ENCODE data around the gene TTLL5.

Gene TTLL5

DNA sequence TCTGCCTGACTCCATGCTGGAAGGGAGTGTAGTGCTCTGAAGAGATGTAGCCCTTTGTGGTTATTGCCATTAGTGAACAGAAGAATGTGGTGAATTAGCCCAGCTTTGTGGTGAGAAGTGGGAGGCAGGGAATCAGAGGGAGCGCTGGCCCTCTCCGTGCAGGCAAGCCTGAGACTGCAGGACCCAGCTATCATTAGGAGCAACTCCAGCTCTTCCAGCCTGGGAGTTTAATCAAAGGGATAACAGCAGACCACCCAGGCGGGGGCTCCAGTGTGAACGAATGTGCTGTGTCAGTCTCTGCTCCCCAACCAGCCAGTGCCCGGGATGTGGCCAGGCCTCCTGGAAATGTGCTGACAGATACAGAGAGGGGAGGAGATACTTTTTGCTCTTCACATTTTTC is 142.7 kb downstream of the TTLL5 start:
- TF ChIP-seq GATA3 (IDR thresholded peaks at IDR 0.05; ENCODE audit: low read depth, low read length) (no peak), GATA2 (IDR thresholded peaks at IDR 0.05; ENCODE audit: low read depth, low read length) (no peak)

- TF ChIP-seq GATA2 (IDR thresholded peaks at IDR 0.05; ENCODE audit: low read depth, low read length) (no peak), GATA3 (IDR thresholded peaks at IDR 0.05; ENCODE audit: low read depth, low read length) (no peak)
These were observed 143.7 kb downstream of the TTLL5 start for GRCh38 chr14:75804570-75805275.

GRCh38 chr14:75805646-75806045 is 144.6 kb downstream of the TTLL5 start:
- TF ChIP-seq GATA3 (IDR thresholded peaks at IDR 0.05; ENCODE audit: low read depth, low read length) (no peak), GATA2 (IDR thresholded peaks at IDR 0.05; ENCODE audit: low read depth, low read length) (no peak)

DNA sequence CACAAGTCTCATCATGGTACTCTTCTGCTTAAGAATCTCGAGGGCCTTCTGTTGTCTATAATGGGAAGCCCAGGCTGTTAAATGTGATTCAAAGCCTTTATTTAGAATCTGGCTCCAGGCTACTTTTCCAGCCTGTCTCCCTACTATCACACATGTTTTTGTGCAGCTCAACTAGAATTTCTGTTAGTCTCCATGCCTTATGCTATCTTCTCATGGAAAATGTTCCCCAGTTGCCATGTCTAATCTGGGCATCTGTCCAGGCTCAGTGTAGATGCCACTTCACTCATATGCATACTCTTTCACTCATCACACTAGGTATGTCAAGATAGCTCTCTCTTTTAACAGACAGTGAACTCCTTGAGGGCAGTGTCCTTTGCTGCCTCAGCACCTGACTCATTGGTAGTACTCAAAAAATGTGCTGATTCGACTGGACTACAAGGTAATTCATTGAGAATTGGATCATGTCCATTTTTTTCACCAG is 145.3 kb downstream of the TTLL5 start:
- TF ChIP-seq GATA3 (IDR thresholded peaks at IDR 0.05; ENCODE audit: low read depth, low read length) (no peak), GATA2 (IDR thresholded peaks at IDR 0.05; ENCODE audit: low read depth, low read length) (no peak)

DNA sequence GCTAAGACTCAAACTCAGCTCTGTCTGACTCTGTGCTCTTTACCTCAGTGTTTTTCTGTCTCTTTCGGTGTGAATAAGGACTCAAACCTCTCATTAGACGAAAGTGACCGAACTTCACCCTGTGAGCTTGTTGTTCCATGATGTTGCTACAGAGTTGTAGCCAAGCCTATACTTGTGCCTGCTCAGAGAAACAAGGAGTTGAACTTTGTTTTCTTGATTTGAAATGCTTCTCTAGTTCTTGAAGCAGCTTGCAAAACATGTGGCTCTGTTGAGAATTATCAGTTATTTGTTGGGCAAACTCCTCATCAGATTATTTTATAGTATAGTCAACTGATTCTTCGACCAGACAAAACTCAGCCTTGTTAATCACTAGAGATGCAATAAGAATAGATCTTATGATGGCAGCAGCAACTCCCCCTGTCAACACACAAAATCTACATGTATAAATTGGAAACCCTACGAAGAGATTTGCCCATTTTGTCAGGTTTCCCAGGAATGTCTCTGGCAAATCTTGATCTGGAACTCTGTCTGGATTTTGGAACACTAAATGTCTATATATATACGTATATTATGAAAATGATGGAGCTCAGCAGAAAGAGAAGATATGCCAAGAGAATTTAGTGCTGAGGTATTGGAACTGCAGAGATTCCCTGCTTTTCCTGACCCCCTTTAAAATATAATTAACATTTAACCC is 146.8 kb downstream of the TTLL5 start:
- no peak for TF ChIP-seq GATA2 (IDR thresholded peaks at IDR 0.05; ENCODE audit: low read depth, low read length)
- no peak for TF ChIP-seq GATA3 (IDR thresholded peaks at IDR 0.05; ENCODE audit: low read depth, low read length)

GRCh38 chr14:75811136-75811829 is 150.2 kb downstream of the TTLL5 start:
- TF ChIP-seq GATA2 (IDR thresholded peaks at IDR 0.05; ENCODE audit: low read depth, low read length) = no peak
- no peak for TF ChIP-seq GATA3 (IDR thresholded peaks at IDR 0.05; ENCODE audit: low read depth, low read length)

DNA sequence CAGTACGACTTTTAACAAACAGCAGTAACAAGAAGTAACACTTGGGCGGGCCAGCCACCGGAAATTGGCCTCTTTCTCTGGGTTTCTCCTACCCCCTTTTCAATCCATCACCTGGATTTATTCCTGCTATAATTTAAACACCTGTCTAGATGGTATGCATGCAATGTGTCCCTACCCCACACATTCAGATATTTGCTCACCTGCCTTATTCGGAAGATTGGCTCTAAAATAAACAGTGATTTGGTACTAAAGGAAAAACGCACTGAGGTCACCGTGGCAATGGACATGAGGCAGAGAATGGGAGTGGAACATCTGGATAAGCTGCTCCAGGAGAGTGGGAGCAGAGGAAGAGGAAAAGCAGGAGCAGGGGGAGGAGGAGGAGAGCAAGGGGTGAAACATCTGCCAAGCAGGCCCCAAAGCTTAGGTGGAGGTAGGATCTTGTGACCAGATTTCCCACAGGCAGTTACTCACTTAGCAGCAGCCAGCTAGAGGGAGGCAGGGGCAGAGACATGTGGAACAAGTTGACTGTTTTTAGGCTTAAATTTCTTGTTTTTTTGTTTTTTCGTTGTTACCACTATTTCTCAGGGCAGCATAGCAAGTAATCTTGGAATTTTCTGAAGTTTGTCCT is 150.9 kb downstream of the TTLL5 start:
- TF ChIP-seq GATA3 (IDR thresholded peaks at IDR 0.05; ENCODE audit: low read depth, low read length) (no peak), GATA2 (IDR thresholded peaks at IDR 0.05; ENCODE audit: low read depth, low read length) (no peak)

DNA sequence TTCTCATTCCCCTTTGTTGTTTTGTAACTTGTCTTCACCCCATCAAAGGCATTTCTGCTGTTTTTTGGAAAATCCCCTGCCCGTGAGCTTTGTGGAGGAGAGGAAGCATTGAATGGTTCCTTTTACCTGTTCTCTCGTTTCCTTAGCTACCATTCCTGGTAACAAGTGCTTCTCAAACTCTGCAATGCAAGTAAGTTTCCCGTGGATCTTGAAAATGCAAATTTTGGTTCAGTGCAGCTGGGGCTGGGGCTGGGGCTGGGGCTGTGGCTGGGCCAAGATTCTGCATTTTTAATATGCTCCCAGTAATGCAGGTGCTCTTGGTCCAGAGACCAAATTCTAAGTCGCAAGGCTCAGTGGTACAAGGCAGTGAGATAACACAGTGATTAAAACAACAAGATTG is 151.6 kb downstream of the TTLL5 start:
- TF ChIP-seq GATA3 (IDR thresholded peaks at IDR 0.05; ENCODE audit: low read depth, low read length) (no peak), GATA2 (IDR thresholded peaks at IDR 0.05; ENCODE audit: low read depth, low read length) (no peak)

DNA sequence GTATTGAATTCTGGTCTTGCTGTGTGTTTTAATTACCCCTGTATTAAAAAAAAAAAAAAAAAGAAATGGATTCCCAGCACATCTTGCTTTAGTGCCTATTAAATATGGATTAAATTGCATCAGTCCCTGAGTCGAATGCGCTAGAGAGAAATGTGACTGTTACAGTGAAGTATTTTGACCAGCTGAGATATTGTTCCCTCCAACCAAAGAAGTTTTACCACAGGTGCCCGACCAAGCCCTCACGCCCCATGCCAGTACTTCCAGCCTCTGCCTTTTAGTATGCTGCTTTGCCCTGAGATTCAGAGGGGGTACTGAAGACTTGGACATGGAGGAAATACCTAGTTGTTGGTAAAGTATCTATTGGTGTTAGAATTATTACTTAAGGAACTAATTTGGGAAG is 159.7 kb downstream of the TTLL5 start:
- TF ChIP-seq GATA2 (IDR thresholded peaks at IDR 0.05; ENCODE audit: low read depth, low read length) = no peak

DNA sequence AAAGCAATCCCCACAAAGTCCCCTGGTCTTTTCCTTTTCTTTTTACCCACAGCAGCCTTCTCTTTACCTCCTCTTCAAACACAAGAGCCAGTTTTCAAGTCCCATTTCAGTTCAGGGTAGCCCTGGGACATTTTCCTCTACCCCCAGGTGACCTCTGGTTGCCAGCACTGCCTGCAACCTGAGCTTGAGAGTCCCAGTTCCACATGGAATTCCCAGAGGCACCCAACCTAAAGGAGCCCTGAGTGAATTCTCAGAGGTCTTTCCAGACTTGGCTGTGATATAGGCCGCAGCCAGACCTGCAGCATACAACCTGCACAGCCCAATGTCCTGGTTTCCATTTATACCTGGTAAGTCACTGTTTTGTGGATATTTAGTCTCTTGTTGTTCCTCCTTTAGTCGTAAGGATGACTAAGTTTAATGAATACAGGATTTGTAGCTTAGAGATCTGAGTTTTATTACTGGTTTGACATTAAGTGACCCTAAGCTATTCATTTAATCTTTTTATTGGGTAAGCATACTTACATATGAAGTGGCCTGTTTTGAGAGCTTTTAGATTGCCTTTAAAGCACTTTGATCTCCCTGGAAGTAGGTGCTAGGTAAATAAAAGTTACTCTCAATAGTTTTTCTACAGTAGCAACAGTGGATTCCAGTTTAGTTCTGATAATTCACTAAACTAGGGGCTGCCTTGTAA is 160.9 kb downstream of the TTLL5 start:
- TF ChIP-seq GATA3 (IDR thresholded peaks at IDR 0.05; ENCODE audit: low read depth, low read length) (no peak), GATA2 (IDR thresholded peaks at IDR 0.05; ENCODE audit: low read depth, low read length) (no peak)

- TF ChIP-seq GATA2 (IDR thresholded peaks at IDR 0.05; ENCODE audit: low read depth, low read length) (no peak), GATA3 (IDR thresholded peaks at IDR 0.05; ENCODE audit: low read depth, low read length) (no peak)
These were observed 161.6 kb downstream of the TTLL5 start for GRCh38 chr14:75822522-75823141.

DNA sequence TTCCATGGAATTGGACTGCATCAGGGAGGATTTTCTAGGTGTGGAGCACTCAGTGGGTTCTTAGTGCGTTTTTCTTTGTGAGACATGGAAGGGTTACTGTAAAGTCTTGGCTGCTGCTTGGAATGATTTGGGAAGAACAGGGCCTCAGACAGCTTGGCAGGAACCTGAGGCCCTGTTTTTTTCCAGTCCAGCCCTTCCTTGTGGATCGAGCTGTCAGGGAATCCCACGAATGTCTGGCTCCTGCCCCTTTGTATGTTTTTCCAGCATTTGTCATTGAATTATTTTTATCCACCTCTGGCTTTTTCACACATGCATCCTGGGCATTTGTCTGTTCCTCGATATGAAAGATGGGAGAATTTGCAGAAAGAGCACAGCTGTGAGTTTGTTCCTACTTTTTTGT is 162.3 kb downstream of the TTLL5 start:
- TF ChIP-seq GATA2 (IDR thresholded peaks at IDR 0.05; ENCODE audit: low read depth, low read length) (no peak), GATA3 (IDR thresholded peaks at IDR 0.05; ENCODE audit: low read depth, low read length) (no peak)

DNA sequence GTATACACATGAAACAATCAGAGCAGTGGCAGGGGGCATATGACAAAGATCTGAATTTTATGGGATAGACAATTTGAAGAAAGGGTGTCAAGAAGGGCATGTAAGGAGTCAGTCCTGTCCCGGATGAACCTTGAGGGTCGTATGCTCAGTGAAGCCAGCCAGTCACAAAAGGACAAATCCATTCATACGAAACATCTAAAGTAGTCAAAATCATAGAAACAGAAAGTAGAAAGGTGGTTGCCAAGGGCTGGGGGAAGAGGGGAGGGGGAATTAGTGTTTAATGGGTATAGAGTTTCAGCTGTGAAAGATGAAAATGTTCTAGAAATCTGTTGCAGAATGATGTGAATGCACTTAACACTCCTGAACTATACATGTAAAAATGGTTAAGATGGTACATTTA is 163.3 kb downstream of the TTLL5 start:
- TF ChIP-seq GATA3 (IDR thresholded peaks at IDR 0.05; ENCODE audit: low read depth, low read length) (no peak), GATA2 (IDR thresholded peaks at IDR 0.05; ENCODE audit: low read depth, low read length) (no peak)
